Nephron progenitor cell (in vitro differentiated cells): ENCODE data around the gene STC2.

Experiments used
- DNase-seq: peaks from one replicate; pipeline ENCODE4 v3.0.0; 2021
- H3K27ac Mint-ChIP-seq: 2 replicates; pipeline ENCODE4 v1.8.0; 2021; ENCODE audit warnings: mild to moderate bottlenecking, moderate library complexity, mixed read lengths
- H3K27me3 Mint-ChIP-seq: 2 replicates; pipeline ENCODE4 v1.8.0; 2021; ENCODE audit warnings: mild to moderate bottlenecking, low read depth, mixed read lengths; ENCODE audit not compliant: poor library complexity
- H3K36me3 Mint-ChIP-seq: 2 replicates; pipeline ENCODE4 v1.8.0; 2021; ENCODE audit warnings: low read depth, mixed read lengths
- H3K4me1 Mint-ChIP-seq: 2 replicates; pipeline ENCODE4 v1.8.0; 2021; ENCODE audit warnings: mixed read lengths
- H3K4me3 Mint-ChIP-seq: 2 replicates; pipeline ENCODE4 v1.8.0; 2021; ENCODE audit warnings: mild to moderate bottlenecking, moderate library complexity, mixed read lengths
- H3K9me3 Mint-ChIP-seq: 2 replicates; pipeline ENCODE4 v1.8.0; 2021; ENCODE audit warnings: mild to moderate bottlenecking, moderate library complexity, mixed read lengths
- TF ChIP-seq, protein P1 (sequence below): fragments of 200-600 bp; sonication (generic); IDR thresholded peaks from 2 replicates; pipeline ENCODE4 v1.5.0; 2021; ENCODE audit warnings: antibody characterized with exemption

STC2 gene

DNA sequence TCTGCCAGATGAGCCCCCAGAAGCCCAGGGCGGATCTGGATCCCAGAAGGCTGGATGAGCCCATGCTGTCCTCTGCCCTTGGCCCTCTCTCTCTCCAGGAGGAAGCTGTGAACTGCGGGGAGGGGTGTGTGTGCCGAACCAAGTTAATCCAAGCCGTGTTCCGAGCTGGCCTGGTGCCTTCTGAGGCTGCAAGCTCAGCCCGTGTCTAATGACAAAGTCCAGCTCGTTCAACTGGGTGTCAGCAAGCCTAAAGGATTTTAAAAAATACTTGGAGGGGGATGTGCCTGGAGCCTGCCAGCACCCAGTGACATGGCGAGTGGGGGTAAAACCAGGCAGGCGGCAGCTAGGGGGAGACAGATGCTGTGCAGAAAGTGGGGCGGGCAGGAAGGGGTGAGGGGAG, 8.0 kb downstream of the STC2 start:
- Mint-ChIP-seq H3K27me3 (peaks cover 12% of the 10 kb centered on the region), H3K36me3 (peaks cover 79% of the 10 kb centered on the region), H3K4me3 (no peak overlapping the region), H3K27ac (no peak overlapping the region), H3K9me3 (no peaks in the 10 kb centered on the region), H3K4me1 (peaks cover 83% of the 10 kb centered on the region)
- no peak for DNase-seq
- TF ChIP-seq, protein P1, sequence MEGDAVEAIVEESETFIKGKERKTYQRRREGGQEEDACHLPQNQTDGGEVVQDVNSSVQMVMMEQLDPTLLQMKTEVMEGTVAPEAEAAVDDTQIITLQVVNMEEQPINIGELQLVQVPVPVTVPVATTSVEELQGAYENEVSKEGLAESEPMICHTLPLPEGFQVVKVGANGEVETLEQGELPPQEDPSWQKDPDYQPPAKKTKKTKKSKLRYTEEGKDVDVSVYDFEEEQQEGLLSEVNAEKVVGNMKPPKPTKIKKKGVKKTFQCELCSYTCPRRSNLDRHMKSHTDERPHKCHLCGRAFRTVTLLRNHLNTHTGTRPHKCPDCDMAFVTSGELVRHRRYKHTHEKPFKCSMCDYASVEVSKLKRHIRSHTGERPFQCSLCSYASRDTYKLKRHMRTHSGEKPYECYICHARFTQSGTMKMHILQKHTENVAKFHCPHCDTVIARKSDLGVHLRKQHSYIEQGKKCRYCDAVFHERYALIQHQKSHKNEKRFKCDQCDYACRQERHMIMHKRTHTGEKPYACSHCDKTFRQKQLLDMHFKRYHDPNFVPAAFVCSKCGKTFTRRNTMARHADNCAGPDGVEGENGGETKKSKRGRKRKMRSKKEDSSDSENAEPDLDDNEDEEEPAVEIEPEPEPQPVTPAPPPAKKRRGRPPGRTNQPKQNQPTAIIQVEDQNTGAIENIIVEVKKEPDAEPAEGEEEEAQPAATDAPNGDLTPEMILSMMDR, result no peak

DNA sequence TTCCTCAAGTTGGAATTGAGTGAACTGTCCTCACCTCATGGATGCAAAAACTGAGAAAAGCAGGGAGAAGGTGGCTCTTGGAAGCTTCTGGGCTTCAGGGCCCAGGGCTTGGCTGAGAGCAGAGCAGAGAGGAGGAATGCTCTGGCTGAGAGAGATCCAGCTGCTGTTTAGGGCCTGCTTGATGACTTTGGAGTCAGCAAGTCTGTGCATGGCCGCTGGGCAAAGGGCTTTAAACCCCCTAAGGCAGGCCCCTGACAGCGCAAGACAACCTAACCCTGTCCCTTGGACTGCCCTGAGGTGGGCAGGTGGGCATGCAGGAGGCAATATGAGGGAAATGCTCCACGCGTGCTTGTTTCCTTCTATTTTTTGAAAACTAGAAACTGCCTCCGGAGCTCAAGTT, 8.6 kb downstream of the STC2 start:
- TF ChIP-seq, protein P1, result no peak
- Mint-ChIP-seq H3K9me3 (no peaks in the 10 kb centered on the region), H3K27ac (peak overlapping the region; percentile 22), H3K27me3 (peaks cover 9% of the 10 kb centered on the region), H3K4me1 (peaks cover 83% of the 10 kb centered on the region), H3K4me3 (no peak overlapping the region), H3K36me3 (peaks cover 73% of the 10 kb centered on the region)
- no peak for DNase-seq

GRCh38 chr5:173318881-173319620, 9.2 kb downstream of the STC2 start:
- DNase-seq, result no peak
- Mint-ChIP-seq H3K9me3 (no peaks in the 10 kb centered on the region), H3K36me3 (peaks cover 67% of the 10 kb centered on the region), H3K27ac (peak overlapping the region; percentile 22), H3K27me3 (peaks cover 9% of the 10 kb centered on the region), H3K4me1 (peaks cover 83% of the 10 kb centered on the region), H3K4me3 (no peak overlapping the region)
- TF ChIP-seq, protein P1, result no peak

GRCh38 chr5:173318330-173318729, 9.9 kb downstream of the STC2 start:
- Mint-ChIP-seq H3K4me3 (no peak overlapping the region), H3K27ac (no peak overlapping the region), H3K9me3 (no peaks in the 10 kb centered on the region), H3K4me1 (peaks cover 79% of the 10 kb centered on the region), H3K27me3 (peaks cover 9% of the 10 kb centered on the region), H3K36me3 (peaks cover 60% of the 10 kb centered on the region)
- no peak for DNase-seq
- TF ChIP-seq, protein P1, result no peak

GRCh38 chr5:173317852-173318251, 10.4 kb downstream of the STC2 start:
- peaks cover 55% of the 10 kb centered on the region for H3K36me3 Mint-ChIP-seq
- H3K27ac Mint-ChIP-seq, result peak overlapping the region; percentile 53
- peaks cover 80% of the 10 kb centered on the region for H3K4me1 Mint-ChIP-seq
- H3K4me3 Mint-ChIP-seq, result no peak overlapping the region
- TF ChIP-seq, protein P1, result no peak
- peaks cover 13% of the 10 kb centered on the region for H3K27me3 Mint-ChIP-seq
- DNase-seq, result no peak
- no peaks in the 10 kb centered on the region for H3K9me3 Mint-ChIP-seq

DNA sequence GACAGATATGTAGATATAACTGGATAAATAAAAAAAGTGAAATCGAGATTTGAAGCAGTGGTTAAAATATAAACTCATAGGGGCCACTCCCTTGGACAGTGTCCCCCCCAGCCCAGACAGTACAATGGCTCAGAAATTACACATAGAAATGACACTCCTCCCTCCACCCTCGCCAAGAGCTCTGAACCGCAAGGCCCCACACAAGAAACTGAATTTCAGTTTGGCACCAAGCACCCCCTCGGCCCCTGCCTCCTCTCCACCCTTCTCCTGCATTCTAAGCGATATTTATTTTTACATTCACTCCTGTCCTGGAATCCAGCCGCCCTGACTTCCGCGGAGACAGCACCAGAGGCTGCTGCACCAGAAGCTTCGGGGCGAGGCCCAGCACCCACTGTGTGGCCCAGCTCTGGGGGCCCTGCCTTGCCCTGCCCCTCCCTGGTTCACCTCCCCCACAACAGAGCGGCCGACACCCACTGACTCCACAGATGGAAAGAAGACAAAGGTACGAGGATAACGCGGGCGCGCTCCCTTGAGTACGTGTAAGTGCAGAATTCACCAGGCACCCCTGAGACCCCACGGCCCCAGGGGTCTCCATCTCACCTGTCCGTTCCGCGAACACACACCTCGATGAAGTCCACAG, 11.0 kb downstream of the STC2 start:
- no peak for DNase-seq
- H3K4me1 Mint-ChIP-seq, result peaks cover 82% of the 10 kb centered on the region
- TF ChIP-seq, protein P1, result no peak
- peak overlapping the region; percentile 48 for H3K4me3 Mint-ChIP-seq
- H3K27ac Mint-ChIP-seq, result peak overlapping the region; percentile 53
- no peaks in the 10 kb centered on the region for H3K9me3 Mint-ChIP-seq
- H3K36me3 Mint-ChIP-seq, result peaks cover 49% of the 10 kb centered on the region
- peaks cover 13% of the 10 kb centered on the region for H3K27me3 Mint-ChIP-seq
